Measurements from ENCODE around the gene DHRS3.
"Not testable (repeated sequence)": the region's sequence is repeated elsewhere in the genome, so short reads cannot be mapped to it uniquely, and the experiment has no call there.

Gene DHRS3

GRCh38 chr1:12573015-12573825 is 44.8 kb downstream of the DHRS3 start:
- no peak for DNase-seq

GRCh38 chr1:12572522-12572921 is 45.5 kb downstream of the DHRS3 start:
- DNase-seq, result no peak

GRCh38 chr1:12570291-12570690 is 47.7 kb downstream of the DHRS3 start:
- DNase-seq, result no peak

GRCh38 chr1:12568009-12568767 is 49.8 kb downstream of the DHRS3 start:
- DNase-seq, result no peak

GRCh38 chr1:12567288-12567819 is 50.7 kb downstream of the DHRS3 start:
- no peak for DNase-seq

- no peak for DNase-seq
Measured at GRCh38 chr1:12566484-12567287, 51.3 kb downstream of the DHRS3 start.

GRCh38 chr1:12565966-12566352 is 52.1 kb downstream of the DHRS3 start:
- no peak for DNase-seq

GRCh38 chr1:12565094-12565965 is 52.7 kb downstream of the DHRS3 start:
- no peak for DNase-seq

- not testable (repeated sequence) for DNase-seq
Measured at GRCh38 chr1:12564251-12564650, 53.8 kb downstream of the DHRS3 start.

GRCh38 chr1:12562955-12563576 is 54.9 kb downstream of the DHRS3 start:
- no peak for DNase-seq

GRCh38 chr1:12561121-12561520 is 56.9 kb downstream of the DHRS3 start:
- no peak for DNase-seq

GRCh38 chr1:12556957-12557935 is 60.8 kb downstream of the DHRS3 start:
- no peak for DNase-seq

GRCh38 chr1:12556368-12556930 is 61.6 kb downstream of the DHRS3 start:
- DNase-seq, result no peak

GRCh38 chr1:12555411-12556367 is 62.3 kb downstream of the DHRS3 start:
- no peak for DNase-seq

GRCh38 chr1:12554521-12555305 is 63.3 kb downstream of the DHRS3 start:
- no peak for DNase-seq

GRCh38 chr1:12553963-12554362 is 64.0 kb downstream of the DHRS3 start:
- DNase-seq, result no peak

- no peak for DNase-seq
Measured at GRCh38 chr1:12552951-12553921, 64.8 kb downstream of the DHRS3 start.

Measured in GF-D8 (cell line).